Endothelial cell of umbilical vein (primary cell): ENCODE data around the gene HLA-DQA1. TPM values are rescaled to one million over a fixed set of nuclear protein-coding genes. Genes with fewer than 3 reads are reported as not detected.

Experiments used
- BruUV-seq: library from RNA; stranded (reverse); fragments of 400-500 nt; replicated peaks from 2 replicates; lab custom pipeline; 2021; lab: Mats Ljungman, UMichigan
- CTCF ChIA-PET: fragments of 300-600, 350-600 bp; sonication (Branson Sonifier 250); formaldehyde crosslinking; loops from one replicate; lab custom pipeline; 2021; ENCODE audit warnings: antibody characterized with exemption, inconsistent platforms; lab: Charles Lee
- POLR2A ChIA-PET: fragments of 300-600, 350-600 bp; sonication (Branson Sonifier 250); formaldehyde crosslinking; loops from one replicate; lab custom pipeline; 2021; ENCODE audit warnings: antibody characterized with exemption, inconsistent platforms; lab: Charles Lee
- DNase-seq: peaks from one replicate; pipeline ENCODE4 v3.0.0-alpha.2; 2011; ENCODE audit warnings: low read depth, low spot score
- FAIRE-seq: peaks from 2 replicates; lab custom pipeline; 2011; peaks lifted over from hg19 to GRCh38; lab: Jason Lieb, UNC
- H2AFZ ChIP-seq: 2 replicates; pipeline ENCODE4 v1.6.0; 2012; ENCODE audit warnings: low read depth, low read length, control low read depth, inconsistent platforms
- H3K27ac ChIP-seq: 2 replicates; pipeline ENCODE4 v1.5.1; 2011; ENCODE audit warnings: low read depth, mild to moderate bottlenecking, control low read depth, low read length, moderate library complexity; ENCODE audit not compliant: insufficient read depth
- H3K27me3 ChIP-seq, 2 experiments: 2 replicates each; pipeline versions ENCODE4 v1.6.0 to v1.6.1; 2011; ENCODE audit warnings: low read length in 2 of 2, mixed read lengths in 1 of 2; ENCODE audit not compliant: control insufficient read depth in 2 of 2, insufficient read depth in 2 of 2
- H3K36me3 ChIP-seq, 2 experiments: 2 replicates in 1 of 2; 3 replicates in 1 of 2; pipeline ENCODE4 v1.5.1; 2011; ENCODE audit warnings: low read length in 2 of 2, mild to moderate bottlenecking in 1 of 2, moderate library complexity in 1 of 2; ENCODE audit not compliant: control insufficient read depth in 2 of 2, insufficient read depth in 2 of 2; ENCODE audit errors: extremely low read depth in 1 of 2
- H3K4me1 ChIP-seq: 3 replicates; pipeline ENCODE4 v1.5.1; 2011; ENCODE audit warnings: mild to moderate bottlenecking, low read length; ENCODE audit not compliant: control insufficient read depth, insufficient read depth; ENCODE audit errors: extremely low read depth
- H3K4me2 ChIP-seq: 2 replicates; pipeline ENCODE4 v1.6.1; 2011; ENCODE audit warnings: low read length, control low read depth, mixed read lengths; ENCODE audit not compliant: insufficient read depth
- H3K4me3 ChIP-seq, 3 experiments: fragments of 200-600 bp in 1 of 3; sonication (generic), shearing (Covaris generic) in 1 of 3; replicated peaks in 1 of 3; 2 replicates each; pipeline ENCODE4 v1.5.1; 2011 to 2016; ENCODE audit warnings: control low read depth in 3 of 3, low read length in 3 of 3, mild to moderate bottlenecking in 2 of 3, inconsistent platforms in 1 of 3, low read depth in 1 of 3, moderate library complexity in 1 of 3; ENCODE audit not compliant: insufficient read depth in 1 of 3
- H3K79me2 ChIP-seq: 2 replicates; pipeline ENCODE4 v1.6.0; 2012; ENCODE audit warnings: low read length, inconsistent platforms; ENCODE audit not compliant: control insufficient read depth, insufficient read depth
- H3K9ac ChIP-seq: replicated peaks from 2 replicates; pipeline ENCODE3; 2011; ENCODE audit warnings: low read length, control low read depth; ENCODE audit not compliant: insufficient read depth; ENCODE audit errors: extremely low read depth
- H3K9me1 ChIP-seq: replicated peaks from 3 replicates; pipeline ENCODE4 v1.6.0; 2011; ENCODE audit warnings: mild to moderate bottlenecking, low read length; ENCODE audit not compliant: control insufficient read depth, insufficient read depth; ENCODE audit errors: extremely low read depth
- H3K9me3 ChIP-seq: replicated peaks from 2 replicates; pipeline ENCODE4 v1.5.1; 2012; ENCODE audit warnings: low read length, inconsistent platforms; ENCODE audit not compliant: control insufficient read depth, insufficient read depth
- H4K20me1 ChIP-seq: replicated peaks from 2 replicates; pipeline ENCODE3; 2011; ENCODE audit warnings: mild to moderate bottlenecking, low read length; ENCODE audit not compliant: control insufficient read depth, insufficient read depth; ENCODE audit errors: extremely low read depth
- EZH2 ChIP-seq: IDR thresholded peaks from 2 replicates; pipeline ENCODE4 v1.6.1; 2012; ENCODE audit warnings: borderline replicate concordance, low read depth, mild to moderate bottlenecking, moderate library complexity, low read length, inconsistent platforms; ENCODE audit not compliant: severe bottlenecking
- FOS ChIP-seq: IDR thresholded peaks from 2 replicates; pipeline ENCODE4 v1.6.1; 2011; ENCODE audit warnings: mild to moderate bottlenecking, low read length, moderate library complexity, borderline replicate concordance; ENCODE audit not compliant: insufficient read depth
- GATA2 ChIP-seq: IDR thresholded peaks from 2 replicates; pipeline ENCODE4 v1.7.0; 2011; ENCODE audit warnings: low read depth, mild to moderate bottlenecking, moderate library complexity, mixed read lengths, low read length; ENCODE audit not compliant: insufficient read length, insufficient read depth
- JUN ChIP-seq: IDR thresholded peaks from 2 replicates; pipeline ENCODE4 v1.6.1; 2011; ENCODE audit warnings: borderline replicate concordance, low read depth; ENCODE audit not compliant: insufficient read length, insufficient read depth
- MYC ChIP-seq: IDR thresholded peaks from one replicate; pipeline ENCODE4 v1.6.1; 2011; ENCODE audit warnings: mild to moderate bottlenecking, low read depth, low read length
- POLR2A ChIP-seq: IDR thresholded peaks from 2 replicates; pipeline ENCODE4 v1.6.1; 2012; ENCODE audit warnings: low read depth, mild to moderate bottlenecking, control low read depth, low read length
- POLR2AphosphoS5 ChIP-seq: IDR thresholded peaks from 2 replicates; pipeline ENCODE4 v1.6.1; 2012; ENCODE audit warnings: low read depth, mild to moderate bottlenecking, control low read depth, low read length, moderate library complexity; ENCODE audit not compliant: insufficient read depth
- dilution Hi-C: fragments of 300-500 bp; cut with MboI; formaldehyde crosslinking; loops from one replicate; pipeline ENCODE4 v1.15.0; 2019; ENCODE audit warnings: low sequenced_read_pairs; ENCODE audit not compliant: extremely low pct_ligation_motif_present
- intact Hi-C: fragments of 100-400 bp; cut with micrococcal nuclease; formaldehyde crosslinking; loops from one replicate; pipeline ENCODE4 v1.10.0; 2022
- polyA plus RNA-seq, 4 experiments: library from polyadenylated mRNA; depleted of rRNA in 3 of 4; stranded (reverse) in 3 of 4; unstranded in 1 of 4; fragments of >200 nt; gene quantifications; 2 replicates each; pipeline versions ENCODE4 v1.2.1 to v1.2.3, GENCODE V29; 2011 to 2012; ENCODE audit warnings: missing spikeins in 1 of 4
- total RNA-seq: library from RNA; stranded (reverse); gene quantifications from 2 replicates; pipeline ENCODE4 v1.2.3, GENCODE V29; 2021
- TF ChIP-seq, protein P1 (sequence below): IDR thresholded peaks from 2 replicates; pipeline ENCODE4 v1.6.1; 2011; ENCODE audit not compliant: insufficient read depth, insufficient read length
- TF ChIP-seq, protein P2 (sequence below), 2 donors: IDR thresholded peaks; 1 replicate in 1 of 2; 2 replicates in 1 of 2; pipeline ENCODE4 v1.5.1; 2011; ENCODE audit warnings: low read length in 2 of 2, mild to moderate bottlenecking in 2 of 2, moderate library complexity in 2 of 2, control low read depth in 1 of 2, inconsistent platforms in 1 of 2, low read depth in 1 of 2; ENCODE audit not compliant: insufficient read depth in 1 of 2; ENCODE audit errors: extremely low read depth in 1 of 2

Gene HLA-DQA1
- total and polyA plus RNA-seq, 2 donors (not counting 3 experiments of a cell fraction or from before 2014, with no cell fraction given), result not detected

DNA sequence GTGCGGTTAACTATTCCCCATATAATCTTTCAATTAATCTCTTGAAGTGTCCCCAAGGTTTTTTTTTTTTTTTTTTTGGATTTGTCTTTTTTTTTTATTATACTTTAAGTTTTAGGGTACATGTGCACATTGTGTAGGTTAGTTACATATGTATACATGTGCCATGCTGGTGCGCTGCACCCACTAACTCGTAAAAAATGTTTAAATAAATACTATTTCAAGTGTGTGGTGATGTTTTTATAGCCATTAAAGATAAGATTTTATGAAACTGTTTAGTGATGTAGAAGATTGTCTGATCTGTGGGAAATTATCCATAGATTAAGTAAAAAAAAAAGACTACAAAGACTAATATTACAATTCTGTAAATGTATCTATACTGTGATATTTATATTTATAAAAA, 12.6 kb upstream of the HLA-DQA1 start:
- no peak overlapping the region for H3K27ac ChIP-seq
- no peaks in the 10 kb centered on the region for H3K9me3 ChIP-seq
- intact Hi-C loops (no loop called here), dilution Hi-C loops (no loop called here)
- H3K9me1 ChIP-seq, result no peaks in the 10 kb centered on the region
- no peak overlapping the region for H3K9ac ChIP-seq
- DNase-seq, result no peak
- TF ChIP-seq POLR2A (no peak), POLR2AphosphoS5 (no peak), MYC (no peak), GATA2 (no peak), JUN (no peak), EZH2 (no peak), FOS (no peak)
- TF ChIP-seq, protein P1, sequence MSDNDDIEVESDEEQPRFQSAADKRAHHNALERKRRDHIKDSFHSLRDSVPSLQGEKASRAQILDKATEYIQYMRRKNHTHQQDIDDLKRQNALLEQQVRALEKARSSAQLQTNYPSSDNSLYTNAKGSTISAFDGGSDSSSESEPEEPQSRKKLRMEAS, result no peak
- TF ChIP-seq, protein P2, sequence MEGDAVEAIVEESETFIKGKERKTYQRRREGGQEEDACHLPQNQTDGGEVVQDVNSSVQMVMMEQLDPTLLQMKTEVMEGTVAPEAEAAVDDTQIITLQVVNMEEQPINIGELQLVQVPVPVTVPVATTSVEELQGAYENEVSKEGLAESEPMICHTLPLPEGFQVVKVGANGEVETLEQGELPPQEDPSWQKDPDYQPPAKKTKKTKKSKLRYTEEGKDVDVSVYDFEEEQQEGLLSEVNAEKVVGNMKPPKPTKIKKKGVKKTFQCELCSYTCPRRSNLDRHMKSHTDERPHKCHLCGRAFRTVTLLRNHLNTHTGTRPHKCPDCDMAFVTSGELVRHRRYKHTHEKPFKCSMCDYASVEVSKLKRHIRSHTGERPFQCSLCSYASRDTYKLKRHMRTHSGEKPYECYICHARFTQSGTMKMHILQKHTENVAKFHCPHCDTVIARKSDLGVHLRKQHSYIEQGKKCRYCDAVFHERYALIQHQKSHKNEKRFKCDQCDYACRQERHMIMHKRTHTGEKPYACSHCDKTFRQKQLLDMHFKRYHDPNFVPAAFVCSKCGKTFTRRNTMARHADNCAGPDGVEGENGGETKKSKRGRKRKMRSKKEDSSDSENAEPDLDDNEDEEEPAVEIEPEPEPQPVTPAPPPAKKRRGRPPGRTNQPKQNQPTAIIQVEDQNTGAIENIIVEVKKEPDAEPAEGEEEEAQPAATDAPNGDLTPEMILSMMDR (IDR thresholded peaks at IDR 0.05; ENCODE audit: extremely low read depth in 1 of 2, insufficient read depth in 1 of 2, low read depth in 1 of 2, low read length in 2 of 2), result no peak
- H4K20me1 ChIP-seq, result no peaks in the 10 kb centered on the region
- ChIA-PET POLR2A (no interaction called here), CTCF (interaction anchor here (0.6 to 1.0 kb wide), 2 partner anchors 244 to 695 kb away, joined by 4 to 5 read pairs; no protein-coding TSS in a partner anchor)
- no peaks in the 10 kb centered on the region for H3K79me2 ChIP-seq
- no peak overlapping the region for H3K4me3 ChIP-seq
- H3K27me3 ChIP-seq, result no peaks in the 10 kb centered on the region
- FAIRE-seq, result no peak
- BruUV-seq, result no TSS peak
- H3K4me2 ChIP-seq, result no peak overlapping the region
- no peak overlapping the region for H2AFZ ChIP-seq
- H3K4me1 ChIP-seq, result no peaks in the 10 kb centered on the region
- no peaks in the 10 kb centered on the region for H3K36me3 ChIP-seq
